Measurements from ENCODE around the gene PAPPA2. TPM values are rescaled to one million over a fixed set of nuclear protein-coding genes. Genes with fewer than 3 reads are reported as not detected.

The PAPPA2 gene
- polyA plus RNA-seq, 3 donors from 2014 or later = not detected

DNA sequence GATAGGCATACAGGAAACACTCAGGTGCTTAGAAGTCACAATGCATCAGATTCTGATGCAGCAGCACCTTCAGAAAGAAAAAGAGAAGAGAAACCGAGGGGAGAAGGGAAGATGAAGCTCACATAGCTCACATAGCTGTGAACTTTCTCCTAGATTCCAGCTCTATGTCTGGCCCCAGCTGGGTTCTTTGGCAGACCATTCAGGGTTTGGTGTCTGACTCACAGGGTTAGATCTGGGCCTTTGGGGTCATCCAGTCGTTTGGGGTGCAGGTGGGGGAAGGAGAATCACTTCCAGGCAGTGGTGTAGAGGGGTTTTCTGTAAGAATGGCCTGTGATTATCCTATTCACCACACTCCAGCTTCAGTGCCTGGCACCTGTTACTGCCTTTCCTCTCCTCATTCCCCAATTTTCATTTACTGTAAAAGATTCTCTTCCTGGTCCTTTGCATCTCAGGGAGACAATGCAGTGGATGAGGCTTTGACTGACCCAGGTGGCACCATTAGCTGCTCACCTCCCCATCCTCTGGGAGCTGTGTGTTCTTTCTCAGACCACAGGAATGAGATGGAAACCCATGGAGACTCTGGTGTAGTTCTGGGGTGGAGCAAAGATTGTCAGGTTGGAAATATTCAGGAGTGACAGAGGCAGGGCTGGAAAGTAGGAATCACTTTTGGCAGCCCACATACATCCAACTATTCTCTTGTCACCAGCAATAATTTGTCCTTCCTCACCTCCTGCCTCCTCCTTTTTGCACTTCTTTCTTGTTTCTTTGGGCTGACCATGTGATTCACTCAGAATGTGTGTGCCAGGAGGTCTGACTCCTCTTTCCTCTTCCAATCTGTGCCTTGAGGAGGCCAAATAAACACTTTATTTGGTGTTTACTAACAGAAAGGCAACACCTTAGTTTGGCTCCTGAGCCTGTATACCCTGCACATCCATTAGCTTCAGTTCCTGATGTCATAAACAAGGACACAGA is 103.3 kb downstream of the PAPPA2 start:
- Mint-ChIP-seq H3K4me1 (no peaks in the 10 kb centered on the region), H3K4me3 (no peak overlapping the region), H3K27me3 (ENCODE audit: low read depth in 3 of 3) (peaks cover 0 to 5% (median 0%) of the 10 kb centered on the region in 3 donors), H3K27ac (no peak overlapping the region), H3K9me3 (peaks cover 0 to 5% (median 1%) of the 10 kb centered on the region in 6 donors), H3K36me3 (no peaks in the 10 kb centered on the region)
- DNase-seq = no peak

DNA sequence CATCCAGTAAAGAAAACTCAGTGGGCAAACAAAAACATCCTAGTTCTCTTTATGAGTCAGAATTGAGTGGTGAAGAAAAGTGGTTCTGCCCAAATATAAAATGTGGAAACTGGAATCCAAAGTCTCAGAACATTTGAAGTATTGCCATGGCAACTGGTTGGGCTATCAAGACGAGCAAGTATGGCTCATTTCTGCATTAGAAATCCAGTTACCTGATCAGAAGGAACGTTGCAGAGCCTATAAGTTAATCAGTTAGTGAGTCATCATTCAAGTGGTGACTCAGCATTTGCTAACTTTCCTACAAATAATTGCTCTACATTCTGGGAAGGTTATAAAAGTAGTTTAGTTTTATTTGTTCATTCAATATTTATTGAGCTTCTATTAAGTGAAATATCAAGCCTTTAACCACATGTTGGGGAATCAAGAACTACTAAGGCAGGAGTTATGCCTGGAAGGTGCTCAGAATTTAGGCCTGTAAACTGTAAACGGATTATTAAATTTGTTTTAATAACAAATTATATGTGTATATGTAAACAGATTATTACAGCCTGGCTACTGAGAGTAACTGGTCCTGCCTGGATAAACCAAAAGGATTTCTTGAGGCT is 104.3 kb downstream of the PAPPA2 start:
- H3K36me3 Mint-ChIP-seq = no peaks in the 10 kb centered on the region
- H3K4me1 Mint-ChIP-seq = no peaks in the 10 kb centered on the region
- no peak for DNase-seq
- peaks cover 0 to 5% (median 1%) of the 10 kb centered on the region in 6 donors for H3K9me3 Mint-ChIP-seq
- peaks cover 0 to 5% (median 0%) of the 10 kb centered on the region in 3 donors for H3K27me3 Mint-ChIP-seq (ENCODE audit: low read depth in 3 of 3)
- H3K27ac Mint-ChIP-seq = no peak overlapping the region
- H3K4me3 Mint-ChIP-seq = no peak overlapping the region

DNA sequence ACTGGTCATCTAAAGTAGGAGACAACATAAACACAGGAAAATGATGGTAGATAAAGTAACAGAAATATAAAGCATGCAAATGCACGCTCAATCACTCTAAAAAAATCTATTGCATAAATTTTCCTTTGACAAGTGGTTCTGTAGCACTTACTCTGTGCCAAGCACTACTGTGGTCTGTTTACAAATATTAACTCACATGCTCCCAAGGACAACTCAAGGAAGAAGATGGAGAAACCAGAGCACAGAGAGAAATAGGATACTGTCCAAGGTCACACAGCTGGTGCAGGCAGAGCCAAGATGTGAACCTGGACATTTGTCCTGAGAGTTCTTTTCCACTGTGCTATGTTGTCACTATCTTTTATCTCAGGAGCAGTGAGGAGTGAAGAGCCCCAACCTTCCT is 105.2 kb downstream of the PAPPA2 start:
- Mint-ChIP-seq H3K9me3 (peaks cover 0 to 5% (median 1%) of the 10 kb centered on the region in 6 donors), H3K27me3 (ENCODE audit: low read depth in 3 of 3) (peaks cover 0 to 5% (median 0%) of the 10 kb centered on the region in 3 donors), H3K4me1 (no peaks in the 10 kb centered on the region), H3K4me3 (no peak overlapping the region), H3K27ac (no peak overlapping the region), H3K36me3 (no peaks in the 10 kb centered on the region)
- DNase-seq = no peak

DNA sequence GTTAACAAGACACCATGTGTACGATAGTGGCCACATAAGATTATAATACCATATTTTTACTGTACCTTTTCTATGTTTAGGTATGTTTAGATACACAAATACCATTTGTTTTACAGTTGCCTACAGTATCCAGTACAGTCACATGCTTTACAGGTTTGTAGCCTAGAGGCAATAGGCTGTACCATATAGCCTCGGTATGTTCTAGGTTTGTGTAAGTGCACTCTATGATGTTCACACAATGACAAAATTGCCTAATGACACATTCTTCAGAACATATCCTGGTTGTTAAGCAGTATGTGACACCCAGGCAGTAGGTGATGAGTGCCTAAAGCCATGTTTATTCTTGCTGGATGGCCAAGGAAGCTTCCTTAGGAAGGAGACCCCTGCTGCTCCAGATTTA is 111.8 kb downstream of the PAPPA2 start:
- no peak overlapping the region for H3K4me3 Mint-ChIP-seq
- H3K27ac Mint-ChIP-seq = no peak overlapping the region
- DNase-seq = no peak
- no peaks in the 10 kb centered on the region for H3K4me1 Mint-ChIP-seq
- H3K9me3 Mint-ChIP-seq = peaks cover 0 to 2% (median 0%) of the 10 kb centered on the region in 6 donors
- peaks cover 0 to 1% (median 0%) of the 10 kb centered on the region in 3 donors for H3K27me3 Mint-ChIP-seq (ENCODE audit: low read depth in 3 of 3)
- H3K36me3 Mint-ChIP-seq = no peaks in the 10 kb centered on the region

DNA sequence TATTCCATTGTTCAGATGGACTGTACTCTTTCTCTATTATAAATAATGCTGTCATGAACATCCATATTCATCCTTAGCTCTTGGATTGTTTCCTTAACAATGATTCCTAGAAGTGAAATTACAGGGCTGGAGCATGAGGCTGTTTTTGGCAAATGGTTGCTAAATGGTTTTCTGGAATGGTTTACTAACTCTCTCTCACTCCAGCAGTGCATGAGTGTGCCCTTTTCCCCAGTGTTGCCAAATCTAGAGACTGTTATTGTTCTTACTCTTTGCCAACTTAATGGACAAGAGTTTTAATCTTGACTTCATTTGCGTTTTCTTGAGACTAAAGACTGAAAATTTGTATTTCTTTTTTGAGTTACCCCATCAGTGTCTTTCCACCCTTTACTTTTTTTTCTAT is 113.0 kb downstream of the PAPPA2 start:
- Mint-ChIP-seq H3K36me3 (no peaks in the 10 kb centered on the region), H3K9me3 (peaks cover 0 to 2% (median 0%) of the 10 kb centered on the region in 6 donors), H3K4me1 (no peaks in the 10 kb centered on the region), H3K27ac (no peak overlapping the region), H3K27me3 (ENCODE audit: low read depth in 3 of 3) (peaks cover 0 to 1% (median 0%) of the 10 kb centered on the region in 3 donors), H3K4me3 (no peak overlapping the region)
- no peak for DNase-seq

DNA sequence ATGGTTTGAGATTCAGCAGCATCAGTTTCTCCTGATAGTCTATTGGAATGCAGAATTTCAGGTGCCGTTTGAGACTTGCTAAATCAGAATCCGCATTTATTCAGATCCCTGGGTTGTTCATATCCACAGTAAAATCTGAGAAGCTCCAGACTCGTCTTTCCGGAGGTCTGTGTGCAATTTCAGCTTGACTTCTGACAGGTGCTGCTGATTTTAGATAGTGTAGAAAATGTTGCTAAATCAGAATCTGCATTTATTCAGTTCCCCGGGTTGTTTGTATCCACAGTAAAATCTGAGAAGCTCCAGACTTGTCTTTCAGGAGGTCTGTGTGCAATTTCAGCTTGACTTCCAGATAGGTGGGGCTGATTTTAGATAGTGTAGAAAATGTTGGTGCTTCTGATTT is 113.7 kb downstream of the PAPPA2 start:
- Mint-ChIP-seq H3K36me3 (no peaks in the 10 kb centered on the region), H3K9me3 (peaks cover 0 to 2% (median 0%) of the 10 kb centered on the region in 6 donors), H3K27ac (no peak overlapping the region), H3K27me3 (ENCODE audit: low read depth in 3 of 3) (peaks cover 0 to 1% (median 0%) of the 10 kb centered on the region in 3 donors), H3K4me1 (no peaks in the 10 kb centered on the region), H3K4me3 (no peak overlapping the region)
- DNase-seq = no peak

DNA sequence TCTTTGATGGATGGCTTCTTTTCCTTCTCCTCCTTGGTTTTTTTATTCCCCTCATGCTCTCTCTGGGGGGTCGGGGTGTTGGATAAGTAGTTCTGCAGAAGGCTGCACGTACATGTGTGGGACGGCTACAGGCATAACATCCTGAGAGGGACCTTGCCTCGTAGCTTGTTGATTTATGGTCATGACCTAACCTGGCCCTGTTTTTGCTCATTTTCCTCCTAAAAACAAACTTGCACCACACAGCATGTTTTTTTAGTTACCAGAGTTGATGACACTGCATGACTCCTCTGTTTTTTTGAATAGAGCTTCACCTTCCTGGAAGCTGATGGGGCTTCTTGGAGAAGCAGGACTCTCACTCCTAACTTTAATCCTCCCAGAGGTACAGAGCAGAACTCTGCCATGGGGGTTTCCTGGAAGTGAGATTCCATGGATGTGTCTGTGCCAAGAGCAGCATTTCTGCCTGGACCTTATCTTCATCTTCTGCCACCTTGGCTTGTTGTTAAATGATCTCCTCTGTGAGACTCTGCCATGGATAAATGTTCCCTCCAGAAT is 114.7 kb downstream of the PAPPA2 start:
- no peaks in the 10 kb centered on the region for H3K36me3 Mint-ChIP-seq
- peaks cover 0 to 1% (median 0%) of the 10 kb centered on the region in 3 donors for H3K27me3 Mint-ChIP-seq (ENCODE audit: low read depth in 3 of 3)
- no peak for DNase-seq
- H3K9me3 Mint-ChIP-seq = peaks cover 0 to 2% (median 0%) of the 10 kb centered on the region in 6 donors
- no peak overlapping the region for H3K4me3 Mint-ChIP-seq
- no peaks in the 10 kb centered on the region for H3K4me1 Mint-ChIP-seq
- H3K27ac Mint-ChIP-seq = no peak overlapping the region

DNA sequence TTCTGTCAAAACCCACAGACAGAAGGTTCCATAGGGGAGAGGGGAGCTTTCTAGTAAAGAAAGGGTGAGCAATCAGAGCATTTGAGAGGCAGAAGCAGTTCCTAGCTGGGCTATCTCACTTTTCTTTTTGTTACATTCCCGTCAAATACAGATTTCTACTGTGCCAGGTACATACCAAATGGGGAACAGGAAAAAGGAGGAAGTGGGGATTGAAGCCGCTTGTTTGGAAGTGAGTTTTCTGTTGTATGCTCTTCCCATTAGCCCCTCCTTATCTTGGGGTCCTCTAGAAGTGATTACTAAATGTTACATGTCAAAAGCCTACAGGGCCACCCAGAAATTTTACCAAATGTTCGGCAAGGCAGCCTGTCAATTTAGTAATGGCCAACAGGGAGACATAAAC is 116.1 kb downstream of the PAPPA2 start:
- peaks cover 0 to 1% (median 0%) of the 10 kb centered on the region in 3 donors for H3K27me3 Mint-ChIP-seq (ENCODE audit: low read depth in 3 of 3)
- H3K36me3 Mint-ChIP-seq = no peaks in the 10 kb centered on the region
- DNase-seq = no peak
- H3K4me1 Mint-ChIP-seq = no peaks in the 10 kb centered on the region
- H3K9me3 Mint-ChIP-seq = peaks cover 0 to 7% (median under 1%) of the 10 kb centered on the region in 6 donors
- no peak overlapping the region for H3K27ac Mint-ChIP-seq
- H3K4me3 Mint-ChIP-seq = no peak overlapping the region

DNA sequence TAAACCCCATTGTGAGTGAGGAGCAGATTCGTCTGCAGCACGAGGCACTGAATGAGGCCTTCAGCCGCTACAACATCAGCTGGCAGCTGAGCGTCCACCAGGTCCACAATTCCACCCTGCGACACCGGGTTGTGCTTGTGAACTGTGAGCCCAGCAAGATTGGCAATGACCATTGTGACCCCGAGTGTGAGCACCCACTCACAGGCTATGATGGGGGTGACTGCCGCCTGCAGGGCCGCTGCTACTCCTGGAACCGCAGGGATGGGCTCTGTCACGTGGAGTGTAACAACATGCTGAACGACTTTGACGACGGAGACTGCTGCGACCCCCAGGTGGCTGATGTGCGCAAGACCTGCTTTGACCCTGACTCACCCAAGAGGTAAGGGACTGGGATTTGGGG is 132.2 kb downstream of the PAPPA2 start:
- no peaks in the 10 kb centered on the region for H3K36me3 Mint-ChIP-seq
- DNase-seq = no peak
- H3K4me1 Mint-ChIP-seq = no peaks in the 10 kb centered on the region
- H3K9me3 Mint-ChIP-seq = peaks cover 0 to 3% (median under 1%) of the 10 kb centered on the region in 6 donors
- no peak overlapping the region for H3K4me3 Mint-ChIP-seq
- H3K27ac Mint-ChIP-seq = no peak overlapping the region
- H3K27me3 Mint-ChIP-seq (ENCODE audit: low read depth in 3 of 3) = no peaks in the 10 kb centered on the region

DNA sequence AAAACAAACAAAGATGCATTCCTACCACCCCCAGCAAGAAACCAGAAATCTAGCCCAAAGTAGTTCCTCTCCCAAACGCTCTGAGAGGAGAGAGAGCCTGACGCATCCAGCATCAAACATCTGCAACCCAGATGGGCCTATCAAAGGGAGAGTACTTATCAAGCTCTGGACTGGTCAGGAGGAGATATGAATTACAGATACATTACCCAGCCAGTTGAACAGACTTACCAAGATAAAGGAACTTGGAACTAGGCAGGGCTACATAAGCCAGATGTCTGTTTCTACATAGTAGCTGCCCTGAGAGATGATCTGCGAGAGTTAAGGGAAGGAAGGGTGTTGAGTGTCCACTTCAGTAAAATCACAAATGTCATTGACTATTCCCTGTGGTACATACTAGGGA is 138.4 kb downstream of the PAPPA2 start:
- Mint-ChIP-seq H3K9me3 (peaks cover 0 to 9% (median 5%) of the 10 kb centered on the region in 6 donors), H3K27me3 (ENCODE audit: low read depth in 3 of 3) (peaks cover 0 to 4% (median 2%) of the 10 kb centered on the region in 3 donors), H3K36me3 (no peaks in the 10 kb centered on the region), H3K27ac (no peak overlapping the region), H3K4me3 (no peak overlapping the region), H3K4me1 (no peaks in the 10 kb centered on the region)
- no peak for DNase-seq

DNA sequence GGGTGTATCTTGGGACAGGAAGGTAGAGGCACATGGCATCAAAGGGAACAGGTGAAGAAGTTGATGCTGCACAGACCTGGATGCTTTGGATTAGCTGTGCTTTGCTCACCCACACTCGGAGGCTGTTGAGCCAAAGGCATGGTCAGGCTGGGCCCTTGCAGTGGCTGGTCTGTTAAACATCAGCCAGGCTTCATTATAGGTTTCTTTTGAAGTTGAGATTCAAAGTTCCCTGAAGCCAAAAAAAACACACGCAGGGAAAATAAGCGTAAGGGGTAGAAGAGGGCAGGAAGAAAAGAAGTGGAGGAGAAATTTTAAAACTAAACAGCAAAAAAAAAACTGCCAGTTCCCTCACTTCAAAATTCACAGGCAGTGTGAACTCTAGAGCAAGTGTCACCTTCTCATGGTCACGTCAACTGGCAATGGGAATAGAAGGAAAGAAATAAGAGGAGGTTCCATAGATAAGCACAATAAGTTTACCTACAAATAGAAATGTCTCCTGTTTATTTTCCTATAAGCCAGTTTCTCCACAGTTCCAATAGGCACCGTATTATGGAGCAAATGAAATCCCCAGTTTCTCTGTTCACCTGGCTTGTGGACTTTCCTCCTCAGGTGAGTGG is 139.5 kb downstream of the PAPPA2 start:
- no peak overlapping the region for H3K27ac Mint-ChIP-seq
- no peaks in the 10 kb centered on the region for H3K4me1 Mint-ChIP-seq
- H3K4me3 Mint-ChIP-seq = no peak overlapping the region
- H3K9me3 Mint-ChIP-seq = peaks cover 0 to 9% (median 5%) of the 10 kb centered on the region in 6 donors
- H3K36me3 Mint-ChIP-seq = no peaks in the 10 kb centered on the region
- H3K27me3 Mint-ChIP-seq (ENCODE audit: low read depth in 3 of 3) = peaks cover 0 to 4% (median 2%) of the 10 kb centered on the region in 3 donors
- DNase-seq = no peak

DNA sequence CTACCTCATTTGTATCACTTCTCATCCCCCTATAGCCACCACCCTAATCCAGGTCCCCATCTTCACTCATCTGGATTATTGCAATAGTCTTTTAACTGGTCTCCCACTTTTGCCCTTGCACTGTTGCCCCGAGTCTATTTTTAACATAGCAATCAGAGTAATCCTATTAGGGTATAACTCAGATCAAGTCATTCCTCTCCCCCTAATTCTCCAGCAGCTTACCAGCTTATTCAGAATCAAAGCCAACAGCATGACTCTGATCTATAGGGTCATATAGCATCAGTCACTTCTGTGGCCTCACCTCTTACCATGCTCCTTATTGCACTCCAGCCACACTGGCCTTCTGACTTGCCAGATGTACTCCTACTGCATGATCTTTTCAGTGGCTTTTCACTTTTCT is 140.7 kb downstream of the PAPPA2 start:
- Mint-ChIP-seq H3K27ac (no peak overlapping the region), H3K36me3 (no peaks in the 10 kb centered on the region), H3K4me3 (no peak overlapping the region), H3K27me3 (ENCODE audit: low read depth in 3 of 3) (peaks cover 0 to 4% (median 2%) of the 10 kb centered on the region in 3 donors), H3K4me1 (no peaks in the 10 kb centered on the region), H3K9me3 (peaks cover 0 to 9% (median 5%) of the 10 kb centered on the region in 6 donors)
- no peak for DNase-seq

DNA sequence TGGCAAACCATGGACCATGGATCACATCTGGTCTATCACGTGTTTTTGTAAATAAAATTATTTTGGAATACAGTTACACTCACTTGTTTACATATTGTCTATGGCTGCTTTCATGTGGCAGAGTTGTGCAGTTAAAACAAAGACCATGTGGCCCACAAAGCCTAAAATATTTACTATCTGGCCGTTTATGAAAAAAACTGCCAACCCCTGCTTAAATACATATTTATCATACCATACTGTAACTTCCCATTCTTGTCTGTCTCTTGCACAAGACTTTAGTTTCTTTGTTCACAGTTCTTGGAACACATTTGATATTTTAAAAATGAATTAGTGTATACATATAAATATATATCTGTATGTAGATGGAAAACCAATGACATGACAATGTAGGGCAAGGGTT is 141.5 kb downstream of the PAPPA2 start:
- H3K4me1 Mint-ChIP-seq = no peaks in the 10 kb centered on the region
- no peak overlapping the region for H3K4me3 Mint-ChIP-seq
- no peaks in the 10 kb centered on the region for H3K36me3 Mint-ChIP-seq
- DNase-seq = no peak
- peaks cover 0 to 9% (median 5%) of the 10 kb centered on the region in 6 donors for H3K9me3 Mint-ChIP-seq
- H3K27me3 Mint-ChIP-seq (ENCODE audit: low read depth in 3 of 3) = peaks cover 0 to 4% (median 2%) of the 10 kb centered on the region in 3 donors
- H3K27ac Mint-ChIP-seq = no peak overlapping the region
